HG03159 (cell line): ENCODE measurements around the gene UBE2E1.
"Not testable (repeated sequence)": the region's sequence is repeated elsewhere in the genome, so short reads cannot be mapped to it uniquely, and the experiment has no call there.

ENCODE experiments used
- ATAC-seq: cut with Tn5 transposase; IDR thresholded peaks from one replicate; pipeline ENCODE4 v1.9.1; 2021; ENCODE audit warnings: mild to moderate bottlenecking, moderate library complexity; ENCODE audit not compliant: unreplicated experiment

Gene UBE2E1

GRCh38 chr3:23913873-23914743 is 108.4 kb downstream of the UBE2E1 start:
- ATAC-seq, result no peak

GRCh38 chr3:23915537-23916108 is 109.9 kb downstream of the UBE2E1 start:
- no peak for ATAC-seq

DNA sequence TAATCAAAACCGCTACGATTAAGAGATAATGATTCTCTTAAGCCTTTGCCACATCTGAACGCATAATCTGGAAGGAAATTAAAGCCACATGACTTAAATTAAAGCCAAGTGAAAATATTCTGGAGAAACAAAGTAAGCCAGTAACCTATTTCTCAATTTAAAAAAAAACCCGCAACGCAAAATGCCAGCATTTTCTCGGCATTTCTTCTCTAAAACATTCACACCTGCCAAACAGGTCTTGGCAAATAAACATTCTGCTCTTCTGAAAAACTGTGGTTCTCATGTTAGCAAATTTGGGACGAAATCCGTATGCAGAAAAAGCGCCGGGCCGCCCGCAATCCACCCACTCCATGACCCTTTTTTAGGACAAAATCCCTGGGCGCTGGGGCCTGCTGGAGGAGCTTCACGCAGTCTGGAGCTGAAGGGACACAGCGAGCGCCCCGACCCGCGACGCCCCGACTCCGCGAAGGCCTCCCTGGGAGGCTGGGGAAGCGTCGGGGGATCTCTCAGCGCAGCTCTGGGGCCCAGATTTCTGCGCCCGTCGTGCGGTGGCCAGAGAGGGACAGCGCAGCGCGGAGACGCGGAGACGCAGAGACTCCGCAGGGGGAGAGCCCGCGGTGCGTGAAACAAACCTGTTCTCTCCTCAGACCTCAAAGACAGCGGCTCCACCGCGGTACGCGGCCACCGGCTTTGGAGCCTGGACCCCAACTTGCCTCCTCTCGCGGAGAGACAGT is 110.6 kb downstream of the UBE2E1 start:
- peak; percentile 47 for ATAC-seq

- peak; percentile 95 for ATAC-seq
These were observed 111.3 kb downstream of the UBE2E1 start, which contains the start of the genes NKIRAS1 and RPL15 for GRCh38 chr3:23916886-23917678. TSS of gene NKIRAS1 (minus strand) at chr3:23916990. CDS start at chr3:23910904, 6,086 bp downstream. TSS of gene RPL15 (plus strand) at chr3:23917132. CDS start at chr3:23917860, 728 bp downstream.

DNA sequence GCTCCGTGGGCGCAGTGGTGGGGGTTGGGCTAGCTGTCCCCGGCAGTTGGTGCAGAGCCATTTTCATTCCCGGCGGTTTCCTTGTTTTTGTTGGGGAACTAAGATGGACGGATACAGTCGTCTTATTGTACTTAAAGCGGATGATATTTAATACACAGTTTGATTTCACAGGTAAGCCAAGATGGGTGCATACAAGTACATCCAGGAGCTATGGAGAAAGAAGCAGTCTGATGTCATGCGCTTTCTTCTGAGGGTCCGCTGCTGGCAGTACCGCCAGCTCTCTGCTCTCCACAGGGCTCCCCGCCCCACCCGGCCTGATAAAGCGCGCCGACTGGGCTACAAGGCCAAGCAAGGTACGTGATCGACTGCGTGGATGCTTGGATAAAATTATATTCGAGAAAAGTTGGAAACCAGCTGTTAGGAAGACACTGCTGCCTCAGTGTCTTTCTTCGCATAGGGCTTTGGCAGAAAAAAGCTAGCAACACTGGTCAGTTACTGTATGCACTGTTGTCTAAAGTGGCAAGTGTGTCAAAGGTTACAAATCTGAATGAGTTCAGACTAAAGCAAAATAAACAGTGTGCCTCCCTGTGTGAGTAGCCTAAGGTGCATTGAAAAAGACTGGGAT is 112.0 kb downstream of the UBE2E1 start:
- ATAC-seq, result not testable (repeated sequence)

DNA sequence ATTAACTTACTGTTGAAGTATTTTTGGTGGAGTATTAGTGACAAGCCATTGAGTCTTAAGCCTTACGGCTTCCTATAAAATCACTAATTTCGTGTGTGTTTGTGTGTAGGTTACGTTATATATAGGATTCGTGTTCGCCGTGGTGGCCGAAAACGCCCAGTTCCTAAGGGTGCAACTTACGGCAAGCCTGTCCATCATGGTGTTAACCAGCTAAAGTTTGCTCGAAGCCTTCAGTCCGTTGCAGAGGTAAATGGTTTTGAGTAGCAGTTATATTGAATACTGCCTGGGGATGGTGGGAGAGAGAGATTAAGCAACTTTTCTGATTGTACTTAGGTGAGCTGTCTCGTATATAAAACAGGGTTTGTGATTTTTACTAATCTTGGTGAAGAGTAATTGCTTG is 112.6 kb downstream of the UBE2E1 start:
- ATAC-seq, result not testable (repeated sequence)

DNA sequence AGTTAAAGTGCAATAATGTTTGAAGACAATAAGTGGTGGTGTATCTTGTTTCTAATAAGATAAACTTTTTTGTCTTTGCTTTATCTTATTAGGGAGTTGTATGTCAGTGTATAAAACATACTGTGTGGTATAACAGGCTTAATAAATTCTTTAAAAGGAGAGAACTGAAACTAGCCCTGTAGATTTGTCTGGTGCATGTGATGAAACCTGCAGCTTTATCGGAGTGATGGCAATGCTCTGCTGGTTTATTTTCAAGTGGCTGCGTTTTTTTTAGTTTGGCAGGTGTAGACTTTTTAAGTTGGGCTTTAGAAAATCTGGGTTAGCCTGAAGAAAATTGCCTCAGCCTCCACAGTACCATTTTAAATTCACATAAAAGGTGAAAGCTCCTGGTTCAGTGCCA is 113.9 kb downstream of the UBE2E1 start:
- ATAC-seq, result no peak

DNA sequence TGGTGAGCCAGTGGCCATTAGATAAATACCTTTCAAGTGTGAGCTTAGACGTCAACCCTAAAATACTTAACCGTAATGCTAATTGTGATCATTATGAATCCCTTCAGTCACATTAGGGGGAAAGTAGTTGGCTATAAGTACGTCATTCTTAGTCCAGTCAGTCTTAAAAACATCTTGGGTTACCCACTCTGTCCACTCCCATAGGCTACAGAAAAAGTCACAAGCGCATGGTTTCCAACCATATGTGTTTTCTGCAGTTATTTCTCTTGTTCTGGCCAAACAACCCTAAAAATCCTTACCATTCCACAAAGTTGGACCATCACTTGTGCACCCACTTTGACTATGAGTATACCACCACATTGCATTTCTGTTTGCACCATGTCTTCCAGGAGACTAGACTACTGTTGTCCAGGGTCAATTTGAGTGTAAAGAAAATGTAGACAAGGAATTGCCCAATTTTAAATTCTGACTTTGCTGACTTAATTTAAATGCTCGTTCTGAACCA is 114.4 kb downstream of the UBE2E1 start:
- ATAC-seq, result no peak

- ATAC-seq, result no peak
These were observed 115.3 kb downstream of the UBE2E1 start for GRCh38 chr3:23921052-23921511.

DNA sequence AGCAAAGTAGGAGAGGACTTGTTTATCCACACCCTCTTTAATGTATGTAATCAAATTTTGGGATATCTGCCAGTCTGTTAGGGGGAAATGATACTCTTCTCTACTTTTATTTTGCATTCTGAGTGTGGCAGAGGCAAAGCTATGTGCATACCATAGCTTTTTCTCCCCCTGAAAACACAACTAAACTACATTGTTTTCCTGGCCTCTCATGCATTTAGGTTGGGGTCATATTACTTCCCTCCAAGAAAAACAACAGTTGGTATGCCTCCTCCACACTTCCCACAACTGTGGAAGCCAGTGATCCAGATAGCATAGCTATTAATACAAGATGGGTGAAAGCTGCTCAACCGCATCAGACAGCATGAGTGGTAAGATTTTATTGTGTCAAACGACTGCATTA is 118.0 kb downstream of the UBE2E1 start:
- ATAC-seq, result no peak

DNA sequence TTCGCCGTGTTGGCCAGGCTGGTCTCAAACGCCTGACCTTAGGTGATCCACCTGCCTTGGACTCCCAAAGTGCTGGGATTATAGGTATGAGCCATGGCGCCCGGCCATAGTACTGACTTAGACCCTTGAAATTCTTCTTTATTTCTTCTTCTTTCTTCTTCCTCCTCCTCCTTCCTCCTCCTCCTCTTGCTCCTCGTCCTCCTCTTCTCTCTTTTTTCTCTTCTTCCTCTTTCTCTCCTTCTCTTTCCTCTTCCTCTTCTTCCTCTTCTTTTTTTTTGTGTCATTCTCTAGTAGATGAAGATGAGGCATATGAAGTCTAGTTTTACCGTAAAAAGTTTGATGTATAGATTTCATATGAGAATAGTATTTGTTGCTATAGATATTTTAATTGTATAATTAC is 120.5 kb downstream of the UBE2E1 start:
- ATAC-seq, result no peak

- ATAC-seq, result no peak
These were observed 121.0 kb downstream of the UBE2E1 start for GRCh38 chr3:23926736-23927135.

DNA sequence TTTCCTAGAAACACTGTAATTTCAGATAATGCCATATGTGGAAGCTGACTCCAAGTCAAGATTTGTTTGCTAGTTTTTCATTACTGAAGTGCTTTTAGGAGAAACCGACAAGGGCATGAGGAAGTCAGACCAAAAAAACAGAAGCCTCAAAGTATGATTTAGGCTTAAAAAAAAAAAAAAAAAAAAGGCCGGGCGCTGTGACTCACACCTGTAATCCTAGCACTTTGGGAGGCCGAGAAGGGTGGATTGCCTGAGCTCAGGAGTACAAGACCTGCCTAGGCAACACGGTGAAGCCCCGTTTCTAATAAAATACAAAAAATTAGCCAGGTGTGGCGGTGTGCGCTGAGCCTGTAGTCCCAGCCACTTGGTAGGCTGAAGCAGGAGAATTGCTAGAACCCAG is 122.8 kb downstream of the UBE2E1 start:
- ATAC-seq, result no peak

- ATAC-seq, result no peak
These were observed 125.8 kb downstream of the UBE2E1 start for GRCh38 chr3:23931597-23931996.

- no peak for ATAC-seq
These were observed 126.8 kb downstream of the UBE2E1 start for GRCh38 chr3:23932571-23932970.

GRCh38 chr3:23934253-23934652 is 128.5 kb downstream of the UBE2E1 start:
- no peak for ATAC-seq

DNA sequence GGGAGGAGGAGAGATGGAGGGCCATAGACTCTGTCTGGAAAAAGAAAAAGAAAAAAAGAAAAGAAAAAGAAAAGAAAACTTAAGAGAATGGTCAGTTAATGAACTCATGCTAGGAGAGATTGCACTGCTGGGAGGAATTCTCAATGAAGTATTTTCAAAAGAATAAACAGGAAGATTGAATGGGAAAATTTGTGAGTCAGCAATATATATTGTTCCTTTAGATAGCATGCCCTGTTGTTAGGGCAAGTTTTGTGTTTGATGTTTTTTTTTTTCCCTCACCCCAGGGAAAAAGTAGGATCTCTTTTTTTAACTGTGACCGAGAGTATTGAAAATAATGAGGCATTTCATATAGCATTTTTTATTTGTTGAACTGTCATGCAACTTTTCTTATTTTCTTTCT is 131.5 kb downstream of the UBE2E1 start:
- ATAC-seq, result no peak

DNA sequence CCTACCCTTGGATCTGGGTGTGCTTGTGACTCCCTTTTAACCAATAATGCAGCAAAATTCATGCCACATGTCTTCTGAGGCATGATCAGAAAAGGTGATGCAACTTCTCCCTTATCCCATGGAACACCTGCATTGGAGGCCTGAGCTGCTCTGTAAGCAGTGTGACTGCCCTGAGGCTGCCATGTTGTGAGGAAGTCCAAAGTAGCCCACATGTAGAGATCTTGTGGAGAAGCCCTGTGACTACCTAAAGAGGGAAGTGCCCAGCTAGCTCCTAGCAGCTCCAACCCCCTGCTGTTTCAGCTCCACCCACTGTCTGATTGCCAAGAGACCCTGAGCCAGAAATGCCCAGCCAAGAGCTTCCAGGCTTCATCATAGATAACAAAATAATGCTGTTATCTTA is 132.9 kb downstream of the UBE2E1 start:
- ATAC-seq, result no peak

DNA sequence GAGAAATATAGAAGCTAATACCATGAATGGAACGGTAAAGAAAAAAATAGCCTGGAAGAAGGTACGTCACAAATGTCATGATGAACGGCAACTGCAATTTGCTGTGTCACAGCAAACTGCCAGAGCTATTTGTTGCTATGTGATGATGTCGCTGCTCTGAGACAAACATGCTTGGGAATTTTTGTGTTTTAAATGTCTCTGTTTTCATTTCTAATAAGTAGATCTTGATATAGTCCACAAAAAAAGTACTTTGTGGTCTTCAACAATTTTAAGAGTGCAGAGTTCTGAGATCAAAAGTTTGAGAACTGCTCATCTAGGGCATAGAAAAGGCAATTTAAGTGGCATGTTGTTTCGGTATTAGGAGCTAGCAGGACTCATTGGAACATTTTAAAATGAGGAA is 135.0 kb downstream of the UBE2E1 start:
- ATAC-seq, result no peak
